ENCODE measurements around the gene SAPCD2.

DNA sequence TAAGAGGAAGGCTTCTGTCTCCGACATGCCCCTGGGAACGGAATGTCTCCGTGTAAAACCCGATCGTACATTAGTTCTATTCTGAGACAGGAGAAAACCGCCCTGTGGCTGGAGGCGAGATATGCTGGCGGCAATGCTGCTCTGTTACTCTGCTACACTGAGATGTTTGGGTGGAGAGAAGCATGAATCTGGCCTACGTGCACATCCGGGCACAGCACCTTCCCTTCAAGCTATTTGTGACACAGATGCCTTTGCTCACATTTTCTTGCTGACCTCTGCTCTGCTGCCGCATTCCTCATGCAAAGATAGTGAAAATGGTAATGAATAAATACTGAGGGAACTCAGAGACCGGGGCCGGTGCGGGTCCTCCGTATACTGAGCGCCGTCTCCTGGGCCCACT lies 46.4 kb upstream of the SAPCD2 start:
- TF ChIP-seq EP300 (IDR thresholded peaks at IDR 0.05) (no peak), POLR2A (IDR thresholded peaks at IDR 0.05) (no peak)
- TF ChIP-seq, protein P1, sequence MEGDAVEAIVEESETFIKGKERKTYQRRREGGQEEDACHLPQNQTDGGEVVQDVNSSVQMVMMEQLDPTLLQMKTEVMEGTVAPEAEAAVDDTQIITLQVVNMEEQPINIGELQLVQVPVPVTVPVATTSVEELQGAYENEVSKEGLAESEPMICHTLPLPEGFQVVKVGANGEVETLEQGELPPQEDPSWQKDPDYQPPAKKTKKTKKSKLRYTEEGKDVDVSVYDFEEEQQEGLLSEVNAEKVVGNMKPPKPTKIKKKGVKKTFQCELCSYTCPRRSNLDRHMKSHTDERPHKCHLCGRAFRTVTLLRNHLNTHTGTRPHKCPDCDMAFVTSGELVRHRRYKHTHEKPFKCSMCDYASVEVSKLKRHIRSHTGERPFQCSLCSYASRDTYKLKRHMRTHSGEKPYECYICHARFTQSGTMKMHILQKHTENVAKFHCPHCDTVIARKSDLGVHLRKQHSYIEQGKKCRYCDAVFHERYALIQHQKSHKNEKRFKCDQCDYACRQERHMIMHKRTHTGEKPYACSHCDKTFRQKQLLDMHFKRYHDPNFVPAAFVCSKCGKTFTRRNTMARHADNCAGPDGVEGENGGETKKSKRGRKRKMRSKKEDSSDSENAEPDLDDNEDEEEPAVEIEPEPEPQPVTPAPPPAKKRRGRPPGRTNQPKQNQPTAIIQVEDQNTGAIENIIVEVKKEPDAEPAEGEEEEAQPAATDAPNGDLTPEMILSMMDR (IDR thresholded peaks at IDR 0.05), result no peak

All from ovary (tissue), 3 donors.